Astrocyte (in vitro differentiated cells and primary cell): ENCODE results near the gene RASGRP1. TPM values are rescaled to one million over a fixed set of nuclear protein-coding genes. Genes with fewer than 3 reads are reported as not detected.
A peak's percentile ranks its signal among the peaks of the same experiment; 100 is the strongest.

Experiments used
- DNase-seq: peaks from one replicate; pipeline ENCODE4 v3.0.0-alpha.2; 2010; ENCODE audit warnings: low read depth
- FAIRE-seq: peaks from 2 replicates; lab custom pipeline; 2011; peaks lifted over from hg19 to GRCh38; lab: Jason Lieb, UNC
- H2AFZ ChIP-seq: 2 replicates; pipeline ENCODE4 v1.6.0; 2012; ENCODE audit warnings: low read depth, low read length, inconsistent platforms
- H3K27ac ChIP-seq: 2 replicates; pipeline ENCODE4 v1.5.1; 2011; ENCODE audit warnings: low read depth, low read length, inconsistent platforms
- H3K27me3 ChIP-seq: 2 replicates; pipeline ENCODE4 v1.6.0; 2011; ENCODE audit warnings: low read length, inconsistent platforms; ENCODE audit not compliant: insufficient read depth
- H3K36me3 ChIP-seq: 2 replicates; pipeline ENCODE4 v1.5.1; 2011; ENCODE audit warnings: low read length, inconsistent platforms; ENCODE audit not compliant: insufficient read depth
- H3K4me1 ChIP-seq: 2 replicates; pipeline ENCODE4 v1.5.1; 2011; ENCODE audit warnings: low read length, inconsistent platforms; ENCODE audit not compliant: insufficient read depth
- H3K4me2 ChIP-seq: 2 replicates; pipeline ENCODE4 v1.6.0; 2012; ENCODE audit warnings: low read length, inconsistent platforms
- H3K4me3 ChIP-seq: 2 replicates; pipeline ENCODE4 v1.5.1; 2011; ENCODE audit warnings: low read depth, mild to moderate bottlenecking, low read length, inconsistent platforms; ENCODE audit not compliant: insufficient read depth
- H3K79me2 ChIP-seq: 2 replicates; pipeline ENCODE4 v1.6.0; 2012; ENCODE audit warnings: mild to moderate bottlenecking, low read length, inconsistent platforms; ENCODE audit not compliant: insufficient read depth
- H3K9ac ChIP-seq: 2 replicates; pipeline ENCODE4 v1.6.0; 2012; ENCODE audit warnings: mild to moderate bottlenecking, low read length, inconsistent platforms
- H3K9me3 ChIP-seq: 2 replicates; pipeline ENCODE4 v1.5.1; 2012; ENCODE audit warnings: low read depth, mild to moderate bottlenecking, low read length, inconsistent platforms; ENCODE audit not compliant: insufficient read depth
- H4K20me1 ChIP-seq: 2 replicates; pipeline ENCODE4 v1.6.0; 2012; ENCODE audit warnings: low read length, inconsistent platforms; ENCODE audit not compliant: insufficient read depth
- H3K27ac Mint-ChIP-seq: one replicate; pipeline ENCODE4 v1.8.0; 2021; ENCODE audit warnings: mild to moderate bottlenecking, mixed read lengths; ENCODE audit not compliant: unreplicated experiment
- H3K27me3 Mint-ChIP-seq: one replicate; pipeline ENCODE4 v1.8.0; 2021; ENCODE audit warnings: low read depth, mixed read lengths; ENCODE audit not compliant: unreplicated experiment
- H3K36me3 Mint-ChIP-seq: one replicate; pipeline ENCODE4 v1.8.0; 2021; ENCODE audit warnings: low read depth, mixed read lengths; ENCODE audit not compliant: unreplicated experiment
- H3K4me1 Mint-ChIP-seq: one replicate; pipeline ENCODE4 v1.8.0; 2021; ENCODE audit warnings: low read depth, mixed read lengths; ENCODE audit not compliant: unreplicated experiment
- H3K4me3 Mint-ChIP-seq: one replicate; pipeline ENCODE4 v1.8.0; 2021; ENCODE audit warnings: mild to moderate bottlenecking, moderate library complexity, mixed read lengths; ENCODE audit not compliant: unreplicated experiment
- H3K9me3 Mint-ChIP-seq: one replicate; pipeline ENCODE4 v1.8.0; 2021; ENCODE audit warnings: mild to moderate bottlenecking, mixed read lengths; ENCODE audit not compliant: unreplicated experiment
- CTCF ChIP-seq: IDR thresholded peaks from 2 replicates; pipeline ENCODE4 v1.5.1; 2011; ENCODE audit warnings: low read depth, mild to moderate bottlenecking, inconsistent platforms, low read length, moderate library complexity; ENCODE audit not compliant: insufficient read depth
- EZH2 ChIP-seq: IDR thresholded peaks from 2 replicates; pipeline ENCODE4 v1.6.1; 2012; ENCODE audit warnings: mild to moderate bottlenecking, low read length, inconsistent platforms; ENCODE audit not compliant: insufficient read depth
- total RNA-seq: library from RNA; stranded (reverse); gene quantifications from 2 replicates; pipeline ENCODE4 v1.2.1, GENCODE V29; 2021

Gene RASGRP1
- total RNA-seq, 1 donor from 2014 or later: 1.4 TPM

- TF ChIP-seq EZH2 (no peak), CTCF (no peak)
- Histone ChIP-seq H3K4me2 (no peak overlapping the region), H3K36me3 (no peaks in the 10 kb centered on the region), H3K27me3 (no peaks in the 10 kb centered on the region), H3K4me3 (no peak overlapping the region), H2AFZ (no peak overlapping the region), H3K27ac (no peak overlapping the region), H3K9ac (no peak overlapping the region), H3K4me1 (peaks cover 11% of the 10 kb centered on the region), H4K20me1 (no peaks in the 10 kb centered on the region), H3K79me2 (no peaks in the 10 kb centered on the region), H3K9me3 (no peaks in the 10 kb centered on the region)
- Mint-ChIP-seq H3K4me1 (peaks cover 32% of the 10 kb centered on the region), H3K9me3 (no peaks in the 10 kb centered on the region), H3K4me3 (no peak overlapping the region), H3K27ac (no peak overlapping the region), H3K27me3 (no peaks in the 10 kb centered on the region), H3K36me3 (no peaks in the 10 kb centered on the region)
- DNase-seq: no peak
- no peak for FAIRE-seq
Measured at GRCh38 chr15:38551720-38552648, 12.6 kb downstream of the RASGRP1 start.

- Histone ChIP-seq H3K4me1 (no peaks in the 10 kb centered on the region), H3K36me3 (no peaks in the 10 kb centered on the region), H3K27me3 (no peaks in the 10 kb centered on the region), H3K9me3 (no peaks in the 10 kb centered on the region), H3K79me2 (no peaks in the 10 kb centered on the region), H3K4me2 (no peak overlapping the region), H3K4me3 (no peak overlapping the region), H3K9ac (no peak overlapping the region), H3K27ac (no peak overlapping the region), H4K20me1 (no peaks in the 10 kb centered on the region), H2AFZ (no peak overlapping the region)
- Mint-ChIP-seq H3K27me3 (no peaks in the 10 kb centered on the region), H3K9me3 (no peaks in the 10 kb centered on the region), H3K4me1 (peaks cover 14% of the 10 kb centered on the region), H3K27ac (no peak overlapping the region), H3K4me3 (no peak overlapping the region), H3K36me3 (no peaks in the 10 kb centered on the region)
- peak; percentile 85 for FAIRE-seq
- TF ChIP-seq CTCF (no peak), EZH2 (no peak)
- peak; percentile 68 for DNase-seq
Measured at GRCh38 chr15:38549222-38549621, 15.4 kb downstream of the RASGRP1 start.
